ENCODE results near the gene KLRF2.
"Not testable (repeated sequence)": the region's sequence is repeated elsewhere in the genome, so short reads cannot be mapped to it uniquely, and the experiment has no call there.

KLRF2 gene

GRCh38 chr12:9872162-9872561 is 9.1 kb upstream of the KLRF2 start:
- no peak overlapping the region for H3K4me2 ChIP-seq (ENCODE audit: low read length, poor library complexity, severe bottlenecking)
- no peaks in the 10 kb centered on the region for H3K9me3 ChIP-seq (ENCODE audit: control insufficient read depth, low read length)
- no peak overlapping the region for H2BK120ac ChIP-seq (ENCODE audit: low read depth, low read length)
- no peak overlapping the region for H3K27ac ChIP-seq (ENCODE audit: low read length, poor library complexity, severe bottlenecking)
- DNase-seq = no peak
- H3K4me3 ChIP-seq (ENCODE audit: insufficient read depth in 1 of 2, low read depth in 1 of 2, low read length in 2 of 2) = peak overlapping the region in 1 of 2 experiments; percentile 17
- WGBS = 100% methylated on average over 1 of the region's 3 CpGs
- no peaks in the 10 kb centered on the region for H3K27me3 ChIP-seq (ENCODE audit: control insufficient read depth in 1 of 2, insufficient read depth in 1 of 2, low read length in 2 of 2)
- no peak overlapping the region for H4K91ac ChIP-seq (ENCODE audit: low read length)
- no peak overlapping the region for H3K14ac ChIP-seq (ENCODE audit: low read length in 2 of 2)
- no peak overlapping the region for H4K8ac ChIP-seq (ENCODE audit: low read length)
- H3K9ac ChIP-seq (ENCODE audit: low read length) = peak overlapping the region; percentile 27
- H3K79me1 ChIP-seq (replicated peaks; ENCODE audit: low read length, poor library complexity, severe bottlenecking) = no peaks in the 10 kb centered on the region
- no peak overlapping the region for H2BK5ac ChIP-seq (ENCODE audit: low read depth, low read length, poor library complexity, severe bottlenecking)
- no peak overlapping the region for H3K18ac ChIP-seq (ENCODE audit: low read depth in 1 of 2, low read length in 2 of 2)
- H3K4me1 ChIP-seq (ENCODE audit: control insufficient read depth, insufficient read depth, low read depth, low read length) = no peaks in the 10 kb centered on the region
- H3K4ac ChIP-seq (ENCODE audit: low read depth in 1 of 2, low read length in 2 of 2) = no peak overlapping the region
- no peak overlapping the region for H2AFZ ChIP-seq (ENCODE audit: low read depth, low read length)
- H3K36me3 ChIP-seq (ENCODE audit: control insufficient read depth in 1 of 2, insufficient read depth in 2 of 2, low read depth in 1 of 2, low read length in 2 of 2) = no peaks in the 10 kb centered on the region
- no peak overlapping the region for H3K23ac ChIP-seq (ENCODE audit: low read length in 2 of 2)
- no peak overlapping the region for H2BK15ac ChIP-seq (ENCODE audit: low read depth, poor library complexity, severe bottlenecking)
- no peak overlapping the region for H2BK12ac ChIP-seq (ENCODE audit: low read length in 2 of 2)
- no peak overlapping the region for H2AK5ac ChIP-seq (ENCODE audit: low read length, severe bottlenecking)

- Histone ChIP-seq H3K27ac (ENCODE audit: low read length, poor library complexity, severe bottlenecking) (no peak overlapping the region), H3K23ac (ENCODE audit: low read length in 2 of 2) (no peak overlapping the region), H3K27me3 (ENCODE audit: control insufficient read depth in 1 of 2, insufficient read depth in 1 of 2, low read length in 2 of 2) (no peaks in the 10 kb centered on the region), H4K8ac (ENCODE audit: low read length) (peak overlapping the region; percentile 84), H2AFZ (ENCODE audit: low read depth, low read length) (no peak overlapping the region), H3K79me1 (replicated peaks; ENCODE audit: low read length, poor library complexity, severe bottlenecking) (no peaks in the 10 kb centered on the region), H3K4me3 (ENCODE audit: insufficient read depth in 1 of 2, low read depth in 1 of 2, low read length in 2 of 2) (peak overlapping the region in 1 of 2 experiments; percentile 17), H3K18ac (ENCODE audit: low read depth in 1 of 2, low read length in 2 of 2) (no peak overlapping the region), H3K9me3 (ENCODE audit: control insufficient read depth, low read length) (no peaks in the 10 kb centered on the region), H3K9ac (ENCODE audit: low read length) (peak overlapping the region; percentile 27), H3K4ac (ENCODE audit: low read depth in 1 of 2, low read length in 2 of 2) (peak overlapping the region in 1 of 2 experiments; percentile 57), H3K4me1 (ENCODE audit: control insufficient read depth, insufficient read depth, low read depth, low read length) (no peaks in the 10 kb centered on the region), H3K36me3 (ENCODE audit: control insufficient read depth in 1 of 2, insufficient read depth in 2 of 2, low read depth in 1 of 2, low read length in 2 of 2) (no peaks in the 10 kb centered on the region), H2BK12ac (ENCODE audit: low read length in 2 of 2) (peak overlapping the region; percentile 27 to 82), H2AK5ac (ENCODE audit: low read length, severe bottlenecking) (no peak overlapping the region), H3K4me2 (ENCODE audit: low read length, poor library complexity, severe bottlenecking) (no peak overlapping the region), H2BK120ac (ENCODE audit: low read depth, low read length) (no peak overlapping the region), H2BK5ac (ENCODE audit: low read depth, low read length, poor library complexity, severe bottlenecking) (no peak overlapping the region), H4K91ac (ENCODE audit: low read length) (peak overlapping the region; percentile 78), H3K14ac (ENCODE audit: low read length in 2 of 2) (no peak overlapping the region), H2BK15ac (ENCODE audit: low read depth, poor library complexity, severe bottlenecking) (no peak overlapping the region)
- DNase-seq = no peak
- 71% methylated on average over 10 of the region's 11 CpGs for whole genome bisulfite sequencing
These were observed 8.5 kb upstream of the KLRF2 start for GRCh38 chr12:9872742-9873141.

GRCh38 chr12:9876120-9876519 is 5.2 kb upstream of the KLRF2 start:
- not testable (repeated sequence) for H3K14ac ChIP-seq (ENCODE audit: low read length in 2 of 2); H2BK120ac ChIP-seq (ENCODE audit: low read depth, low read length); H3K4me2 ChIP-seq (ENCODE audit: low read length, poor library complexity, severe bottlenecking); H2AFZ ChIP-seq (ENCODE audit: low read depth, low read length); H3K18ac ChIP-seq (ENCODE audit: low read depth in 1 of 2, low read length in 2 of 2); H3K79me1 ChIP-seq (replicated peaks; ENCODE audit: low read length, poor library complexity, severe bottlenecking); H3K27me3 ChIP-seq (ENCODE audit: control insufficient read depth in 1 of 2, insufficient read depth in 1 of 2, low read length in 2 of 2); H3K9me3 ChIP-seq (ENCODE audit: control insufficient read depth, low read length); H2BK12ac ChIP-seq (ENCODE audit: low read length in 2 of 2); H2BK5ac ChIP-seq (ENCODE audit: low read depth, low read length, poor library complexity, severe bottlenecking); DNase-seq; H3K4me1 ChIP-seq (ENCODE audit: control insufficient read depth, insufficient read depth, low read depth, low read length); H3K4ac ChIP-seq (ENCODE audit: low read depth in 1 of 2, low read length in 2 of 2); H3K36me3 ChIP-seq (ENCODE audit: control insufficient read depth in 1 of 2, insufficient read depth in 2 of 2, low read depth in 1 of 2, low read length in 2 of 2); H3K4me3 ChIP-seq (ENCODE audit: insufficient read depth in 1 of 2, low read depth in 1 of 2, low read length in 2 of 2); H3K23ac ChIP-seq (ENCODE audit: low read length in 2 of 2); H3K27ac ChIP-seq (ENCODE audit: low read length, poor library complexity, severe bottlenecking); H4K8ac ChIP-seq (ENCODE audit: low read length); H4K91ac ChIP-seq (ENCODE audit: low read length); H3K9ac ChIP-seq (ENCODE audit: low read length); H2AK5ac ChIP-seq (ENCODE audit: low read length, severe bottlenecking); H2BK15ac ChIP-seq (ENCODE audit: low read depth, poor library complexity, severe bottlenecking)
- 97% methylated on average over 25 of the region's 26 CpGs for WGBS

GRCh38 chr12:9880532-9881078 is 684 bp upstream of the KLRF2 start:
- H3K23ac ChIP-seq (ENCODE audit: low read length in 2 of 2) = no peak overlapping the region
- no peak overlapping the region for H2BK15ac ChIP-seq (ENCODE audit: low read depth, poor library complexity, severe bottlenecking)
- H3K18ac ChIP-seq (ENCODE audit: low read depth in 1 of 2, low read length in 2 of 2) = no peak overlapping the region
- H2BK5ac ChIP-seq (ENCODE audit: low read depth, low read length, poor library complexity, severe bottlenecking) = no peak overlapping the region
- H3K4me1 ChIP-seq (ENCODE audit: control insufficient read depth, insufficient read depth, low read depth, low read length) = no peaks in the 10 kb centered on the region
- no peak overlapping the region for H2BK120ac ChIP-seq (ENCODE audit: low read depth, low read length)
- H3K4me2 ChIP-seq (ENCODE audit: low read length, poor library complexity, severe bottlenecking) = no peak overlapping the region
- no peak overlapping the region for H3K14ac ChIP-seq (ENCODE audit: low read length in 2 of 2)
- H3K27me3 ChIP-seq (ENCODE audit: control insufficient read depth in 1 of 2, insufficient read depth in 1 of 2, low read length in 2 of 2) = no peaks in the 10 kb centered on the region
- no peak overlapping the region for H2BK12ac ChIP-seq (ENCODE audit: low read length in 2 of 2)
- H3K4ac ChIP-seq (ENCODE audit: low read depth in 1 of 2, low read length in 2 of 2) = no peak overlapping the region
- H2AK5ac ChIP-seq (ENCODE audit: low read length, severe bottlenecking) = no peak overlapping the region
- no peaks in the 10 kb centered on the region for H3K36me3 ChIP-seq (ENCODE audit: control insufficient read depth in 1 of 2, insufficient read depth in 2 of 2, low read depth in 1 of 2, low read length in 2 of 2)
- no peak overlapping the region for H2AFZ ChIP-seq (ENCODE audit: low read depth, low read length)
- H3K4me3 ChIP-seq (ENCODE audit: insufficient read depth in 1 of 2, low read depth in 1 of 2, low read length in 2 of 2) = no peak overlapping the region
- WGBS = 83% methylated on average over 4 of the region's 4 CpGs
- no peak overlapping the region for H4K8ac ChIP-seq (ENCODE audit: low read length)
- H3K9ac ChIP-seq (ENCODE audit: low read length) = no peak overlapping the region
- H3K27ac ChIP-seq (ENCODE audit: low read length, poor library complexity, severe bottlenecking) = no peak overlapping the region
- no peaks in the 10 kb centered on the region for H3K9me3 ChIP-seq (ENCODE audit: control insufficient read depth, low read length)
- H3K79me1 ChIP-seq (replicated peaks; ENCODE audit: low read length, poor library complexity, severe bottlenecking) = no peaks in the 10 kb centered on the region
- DNase-seq = no peak
- H4K91ac ChIP-seq (ENCODE audit: low read length) = no peak overlapping the region
